Stimulated activated CD8-positive, alpha-beta memory T cell treated with anti-CD3 and anti-CD28 coated beads, Interleukin-2, amount 100 ng/mL, for 1 hour (primary cell): ENCODE measurements around the gene LYRM4.

Source experiments
- DNase-seq, 2 donors: peaks; one replicate each; pipeline ENCODE4 v3.0.0-alpha.2; 2020; ENCODE audit warnings: low read depth in 2 of 2

Gene LYRM4

DNA sequence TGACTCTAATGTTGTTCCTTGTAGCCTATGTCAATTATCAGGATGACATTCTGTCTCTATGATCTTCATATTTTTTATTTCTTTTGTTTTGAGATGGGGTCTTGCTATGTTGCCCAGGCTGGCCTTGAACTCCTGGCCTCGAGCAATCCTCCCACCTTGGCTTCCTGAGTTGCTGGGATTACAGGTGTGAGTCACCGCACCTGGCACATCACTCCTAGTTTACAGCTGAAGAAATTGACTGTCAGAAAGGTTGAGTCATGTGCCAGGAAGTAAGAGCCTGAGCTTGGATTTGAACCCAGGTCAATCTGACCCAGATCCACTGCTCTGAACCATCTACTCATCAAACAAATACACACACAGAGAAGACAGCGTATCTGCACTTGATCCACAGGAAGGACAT, 161.2 kb downstream of the LYRM4 start:
- DNase-seq, result no peak

DNA sequence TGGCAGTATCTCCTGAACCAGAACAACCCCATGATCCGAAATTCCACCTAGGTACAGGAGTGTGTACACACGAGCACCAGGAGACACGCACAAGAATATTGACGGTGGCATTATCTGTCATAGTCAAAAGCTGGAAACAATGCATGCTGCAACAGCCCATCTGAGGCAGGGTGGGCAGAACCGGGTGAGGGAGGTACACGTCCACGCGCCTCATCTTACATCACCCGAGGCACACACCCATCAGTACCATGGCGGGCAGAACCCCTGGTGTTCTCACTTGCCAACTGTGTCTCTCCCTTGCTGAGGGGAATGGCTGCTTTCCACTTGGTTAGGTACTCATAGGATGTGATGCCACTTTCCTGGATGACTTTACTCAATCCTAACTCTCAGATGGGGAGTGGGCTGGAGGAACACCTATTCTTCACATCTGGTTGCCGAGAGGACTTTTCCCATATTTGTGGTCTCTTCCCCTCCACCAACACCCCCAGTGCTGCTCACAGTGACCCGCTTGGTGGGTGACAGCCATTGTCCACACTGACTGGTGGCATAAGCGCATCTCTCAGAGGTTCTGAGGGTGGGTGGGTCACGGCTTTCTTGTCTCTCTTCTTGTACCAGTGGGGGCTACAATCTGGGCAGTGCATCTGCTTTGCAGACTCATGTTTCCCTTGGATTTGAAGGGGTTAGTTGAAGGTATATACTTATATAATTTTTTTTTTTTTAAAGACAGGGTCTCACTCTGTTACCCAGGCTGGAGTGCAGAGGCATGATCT, 162.1 kb downstream of the LYRM4 start:
- no peak for DNase-seq

DNA sequence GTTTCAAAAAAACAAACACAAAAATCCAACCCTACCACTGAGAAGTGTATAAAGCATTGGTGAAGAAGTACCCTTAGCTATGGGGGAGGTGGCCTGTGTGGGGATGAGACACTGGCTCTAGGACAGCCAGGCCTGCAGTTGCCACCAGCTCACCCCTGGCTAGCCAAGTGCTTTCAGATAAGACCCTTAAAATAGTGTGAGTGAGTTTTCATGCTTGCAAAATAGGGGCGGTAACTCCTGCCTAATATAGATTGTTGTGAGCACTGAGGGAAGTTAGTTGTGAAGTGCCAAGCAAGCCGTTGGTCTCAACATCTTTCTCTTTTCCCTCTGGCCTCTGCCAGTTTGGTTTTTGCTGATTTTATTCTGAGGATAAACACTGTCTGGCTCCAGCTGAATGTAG, 164.3 kb downstream of the LYRM4 start:
- DNase-seq, result no peak

DNA sequence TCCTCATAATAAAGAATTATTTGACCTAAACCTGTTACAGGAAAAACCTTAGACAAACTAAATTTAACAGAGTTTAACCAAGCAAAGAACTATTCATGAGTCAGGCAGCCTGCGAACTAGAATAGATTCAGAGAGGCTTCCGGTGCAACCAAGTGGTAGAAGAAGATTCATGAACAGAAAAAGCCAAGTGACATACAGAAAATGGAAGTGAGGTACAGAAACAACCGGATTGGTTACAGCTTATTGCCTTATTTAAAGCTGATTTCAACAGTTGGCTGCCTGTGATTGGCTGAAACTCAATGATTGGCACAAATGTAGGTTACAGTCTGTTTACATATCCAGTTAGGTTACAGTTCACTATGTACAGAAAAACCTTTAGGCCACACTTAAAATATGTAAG, 165.5 kb downstream of the LYRM4 start:
- DNase-seq, result no peak

DNA sequence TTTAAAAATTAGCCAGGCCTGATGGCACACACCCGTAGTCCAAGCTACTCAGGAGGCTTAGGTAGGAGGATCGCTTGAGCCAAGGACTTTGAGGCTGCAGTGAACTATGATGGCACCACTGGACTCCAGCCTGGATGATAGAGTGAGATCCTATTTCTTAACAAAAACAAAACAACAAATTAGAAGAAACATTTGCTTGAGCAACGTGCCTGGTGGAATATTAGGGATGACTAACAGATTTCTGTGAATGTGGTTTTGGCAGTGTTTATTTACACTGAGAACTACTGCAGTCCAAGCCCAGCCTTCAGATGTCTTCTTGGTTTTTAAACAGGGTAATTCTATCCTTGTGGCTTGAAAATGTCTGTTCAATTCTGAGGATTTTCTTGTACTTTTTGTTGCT, 166.4 kb downstream of the LYRM4 start:
- DNase-seq, result no peak

DNA sequence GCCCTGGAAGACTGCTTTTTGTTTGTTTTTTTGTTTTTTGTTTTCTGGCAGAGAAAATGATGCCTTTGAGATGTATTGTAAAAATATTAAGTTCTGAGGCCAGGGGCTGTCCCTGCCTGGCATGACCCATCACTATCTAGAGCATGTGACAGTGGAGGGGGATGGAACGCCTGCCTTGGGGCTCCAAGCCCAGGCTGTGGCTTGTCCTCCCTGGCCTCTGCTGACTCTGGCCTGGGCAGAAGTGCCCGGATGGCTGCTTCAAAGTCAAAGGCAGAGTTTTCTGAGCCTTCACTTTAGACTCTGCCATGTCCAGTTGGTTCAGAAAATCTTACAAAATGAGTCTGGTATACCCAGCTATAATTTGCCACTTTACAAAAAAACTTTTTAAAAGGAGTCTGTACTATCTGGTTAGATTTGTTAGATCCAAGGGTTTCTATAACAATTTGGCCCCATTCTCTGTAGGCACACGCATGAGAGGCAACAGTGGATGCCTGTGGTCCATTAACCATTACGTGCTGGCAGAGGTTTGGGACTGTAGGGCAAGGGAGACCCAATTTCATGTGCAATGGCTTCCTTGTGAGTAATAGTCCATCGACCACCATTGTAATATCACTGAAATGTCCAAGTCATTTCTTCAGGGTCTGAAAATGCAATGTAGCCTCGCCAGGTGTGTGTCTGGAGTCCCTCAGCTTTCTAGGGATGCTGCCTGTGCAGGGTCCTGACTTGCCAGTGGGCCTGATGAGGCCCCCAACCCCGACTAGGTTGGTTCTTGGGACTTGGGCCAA, 167.3 kb downstream of the LYRM4 start:
- no peak for DNase-seq

DNA sequence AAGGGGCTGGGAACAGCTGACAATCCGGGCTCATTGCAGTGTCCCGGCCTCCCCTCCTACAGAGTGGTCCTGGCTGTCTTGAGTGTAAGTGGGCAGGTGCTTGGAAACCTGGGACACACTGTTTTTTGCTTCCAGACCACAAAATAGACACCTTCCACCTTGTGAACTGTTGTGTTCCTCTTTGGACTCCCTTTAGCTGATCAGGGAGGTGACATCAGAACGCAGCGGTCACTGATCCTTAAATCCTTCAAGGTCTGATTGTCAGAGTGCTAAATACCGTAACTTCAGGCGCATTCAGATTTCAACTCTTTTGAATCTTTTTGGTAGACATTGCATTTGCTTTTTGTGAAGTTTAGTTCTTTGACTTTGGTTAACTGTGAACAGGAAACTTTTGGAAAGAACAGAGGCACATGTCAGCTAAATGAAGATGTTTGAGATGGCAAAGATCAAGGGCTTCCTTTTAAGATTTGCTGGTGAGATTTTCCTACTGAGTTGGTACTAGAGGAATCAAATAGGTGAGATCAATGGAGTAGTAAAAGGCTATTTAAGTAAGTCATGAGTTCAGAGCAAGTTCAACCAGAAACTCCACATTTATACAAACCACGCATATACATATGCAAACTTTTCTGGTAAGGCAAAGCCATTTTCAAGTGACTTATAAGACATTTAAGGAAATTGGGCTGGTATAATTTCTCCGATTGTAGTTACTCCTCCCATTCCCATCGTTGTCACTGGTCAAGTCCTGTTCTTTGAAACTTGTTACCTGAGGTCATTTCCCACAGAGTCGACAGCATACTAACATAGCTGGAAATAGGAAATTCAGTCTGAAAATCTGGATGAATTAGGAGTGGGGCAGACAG, 169.3 kb downstream of the LYRM4 start:
- DNase-seq, result no peak

DNA sequence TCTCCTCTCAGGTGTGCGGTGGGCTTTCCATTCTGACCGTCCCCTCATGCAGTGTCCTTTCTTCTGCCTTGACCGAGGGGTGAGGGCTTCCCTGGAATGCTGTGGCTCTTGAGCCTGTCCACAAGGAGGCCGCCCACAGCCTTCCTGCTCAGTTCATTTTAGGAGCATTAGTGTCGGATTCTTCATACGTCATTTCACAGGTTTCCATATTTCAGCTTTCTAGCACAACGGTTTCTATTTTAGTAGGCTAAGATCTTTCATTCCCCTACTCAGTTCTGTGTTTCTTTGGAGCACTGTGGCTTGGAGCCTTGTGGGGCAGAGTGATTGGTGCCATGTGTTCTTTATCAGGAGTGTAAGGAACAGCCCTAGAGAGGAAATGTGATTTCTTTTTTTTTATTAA, 170.1 kb downstream of the LYRM4 start:
- no peak for DNase-seq

DNA sequence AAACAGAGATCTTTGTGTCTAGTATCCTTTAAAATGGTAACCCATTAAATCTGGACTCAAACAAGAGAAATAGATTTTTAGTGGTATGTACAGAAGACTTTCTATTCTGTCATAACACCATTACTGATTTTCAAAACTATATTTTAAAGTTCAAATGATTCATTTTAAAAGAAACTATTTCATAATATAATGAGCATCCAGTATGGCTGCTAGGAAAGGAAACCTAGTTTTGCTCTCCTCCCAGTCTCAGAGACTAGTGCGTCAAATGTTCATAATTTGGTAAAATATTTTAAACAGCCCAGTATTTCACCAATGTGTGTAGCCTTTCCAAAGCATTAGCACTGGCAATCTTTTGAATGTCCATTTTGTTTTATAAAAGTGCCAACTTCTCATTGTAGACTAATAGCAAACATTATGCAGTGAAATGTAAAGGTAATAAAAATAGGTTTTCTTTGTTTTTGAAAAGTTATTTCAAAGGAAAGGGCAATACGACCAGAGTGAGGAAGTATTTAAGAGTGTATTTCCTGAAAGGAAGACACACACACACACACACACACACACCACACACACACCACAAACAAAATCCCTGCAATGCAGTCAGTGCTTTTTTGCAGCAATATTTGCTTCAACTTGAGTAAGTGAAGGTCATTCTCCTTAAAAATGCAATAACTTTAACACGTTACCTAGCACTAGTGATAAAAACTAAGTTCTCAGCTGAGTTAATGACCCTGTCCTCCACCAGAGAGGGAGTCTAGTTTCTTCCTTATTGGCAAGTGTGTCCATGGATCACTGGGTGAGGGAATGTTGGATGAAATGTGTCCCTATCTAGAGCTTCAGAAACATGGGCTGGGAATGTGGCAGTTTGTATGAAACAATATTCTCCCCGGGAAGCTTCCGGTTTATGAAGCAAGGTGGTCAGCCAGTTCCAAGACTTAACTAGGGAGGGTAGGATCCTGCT, 171.0 kb downstream of the LYRM4 start:
- DNase-seq, result no peak

DNA sequence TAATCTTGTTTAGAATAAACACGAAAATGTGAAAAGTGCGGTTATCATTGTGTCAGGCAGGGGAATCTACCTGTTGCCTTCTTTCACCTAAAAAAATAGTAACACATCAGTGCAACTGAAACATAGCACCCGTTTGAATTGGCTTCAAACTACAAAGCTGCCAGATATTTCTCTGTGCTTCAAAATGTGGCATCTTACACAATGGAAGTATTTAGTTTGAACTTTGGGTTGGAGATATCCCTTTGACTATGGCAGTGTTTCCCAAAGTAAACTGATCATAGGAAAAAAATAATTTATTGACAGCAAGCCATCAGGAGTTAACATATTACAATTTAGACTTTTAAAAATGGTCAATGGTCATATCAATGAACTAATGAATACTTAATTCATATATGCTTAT, 172.0 kb downstream of the LYRM4 start:
- DNase-seq, result no peak

DNA sequence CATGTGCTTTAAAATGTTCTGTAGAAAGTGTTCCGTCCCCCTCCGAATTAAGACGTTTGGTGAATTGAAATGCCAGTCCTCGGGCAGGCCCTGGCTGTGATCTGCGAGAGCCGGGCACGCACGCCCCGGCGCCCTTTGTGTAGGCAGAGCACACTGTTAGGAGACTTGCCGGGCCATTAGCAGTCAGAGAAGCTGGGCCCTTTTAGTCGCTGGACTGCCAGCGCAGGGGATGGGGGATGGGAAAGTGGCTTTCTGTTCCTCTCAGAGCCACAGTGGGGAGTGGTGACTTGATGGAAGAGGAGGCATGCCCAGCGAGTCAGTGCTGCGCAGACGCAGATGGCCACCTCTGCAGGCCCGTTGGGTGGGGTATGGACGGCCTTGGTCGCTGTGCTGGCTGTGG, 173.4 kb downstream of the LYRM4 start:
- no peak for DNase-seq

DNA sequence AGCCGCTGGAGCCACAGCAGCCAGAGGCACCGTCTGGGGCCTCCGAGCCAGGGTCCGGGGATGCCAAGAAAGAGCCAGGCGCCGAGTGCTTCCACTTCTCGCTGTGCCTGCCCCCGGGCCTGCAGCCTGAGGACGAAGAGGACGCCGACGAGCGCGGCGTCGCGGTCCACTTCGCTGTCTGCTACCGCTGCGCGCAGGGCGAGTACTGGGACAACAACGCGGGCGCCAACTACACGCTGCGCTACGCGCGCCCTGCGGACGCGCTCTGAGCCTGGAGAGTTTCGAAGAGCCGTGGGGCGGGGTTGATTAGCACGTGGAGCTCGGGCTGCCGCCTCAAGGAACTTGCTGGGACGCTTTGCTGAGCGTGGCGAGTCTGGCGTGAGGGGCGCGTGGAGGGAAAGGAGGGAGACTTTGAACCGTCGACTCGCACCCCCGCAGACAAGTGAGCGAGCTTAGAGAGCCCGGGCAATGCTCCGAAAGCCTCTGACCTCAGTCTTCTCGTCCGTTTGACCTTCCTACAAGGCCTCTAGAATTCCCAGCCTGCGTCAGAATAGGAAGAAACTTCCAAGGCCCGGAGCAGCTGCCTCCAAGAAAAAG, 174.4 kb downstream of the LYRM4 start:
- no peak for DNase-seq

DNA sequence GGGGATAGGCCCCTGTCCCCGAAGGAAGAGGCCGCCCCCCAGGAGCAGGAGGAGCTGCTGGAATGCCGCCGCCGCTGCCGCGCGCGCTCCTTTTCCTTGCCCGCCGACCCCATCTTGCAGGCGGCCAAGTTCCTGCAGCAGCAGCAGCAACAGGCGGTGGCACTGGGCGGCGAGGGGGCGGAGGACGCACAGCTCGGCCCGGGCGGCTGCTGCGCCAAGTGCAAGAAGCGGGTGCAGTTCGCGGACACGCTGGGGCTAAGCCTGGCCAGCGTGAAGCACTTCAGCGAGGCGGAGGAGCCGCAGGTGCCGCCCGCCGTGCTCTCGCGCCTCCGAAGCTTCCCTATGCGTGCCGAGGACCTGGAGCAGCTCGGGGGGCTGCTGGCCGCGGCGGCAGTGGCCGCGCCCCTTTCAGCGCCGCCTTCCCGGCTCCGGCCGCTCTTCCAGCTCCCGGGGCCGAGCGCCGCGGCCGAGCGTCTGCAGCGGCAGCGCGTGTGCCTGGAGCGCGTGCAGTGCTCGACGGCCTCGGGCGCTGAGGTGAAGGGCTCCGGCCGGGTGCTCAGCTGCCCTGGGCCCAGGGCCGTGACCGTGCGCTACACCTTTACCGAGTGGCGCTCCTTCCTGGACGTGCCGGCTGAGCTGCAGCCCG, 175.0 kb downstream of the LYRM4 start:
- DNase-seq, result no peak

DNA sequence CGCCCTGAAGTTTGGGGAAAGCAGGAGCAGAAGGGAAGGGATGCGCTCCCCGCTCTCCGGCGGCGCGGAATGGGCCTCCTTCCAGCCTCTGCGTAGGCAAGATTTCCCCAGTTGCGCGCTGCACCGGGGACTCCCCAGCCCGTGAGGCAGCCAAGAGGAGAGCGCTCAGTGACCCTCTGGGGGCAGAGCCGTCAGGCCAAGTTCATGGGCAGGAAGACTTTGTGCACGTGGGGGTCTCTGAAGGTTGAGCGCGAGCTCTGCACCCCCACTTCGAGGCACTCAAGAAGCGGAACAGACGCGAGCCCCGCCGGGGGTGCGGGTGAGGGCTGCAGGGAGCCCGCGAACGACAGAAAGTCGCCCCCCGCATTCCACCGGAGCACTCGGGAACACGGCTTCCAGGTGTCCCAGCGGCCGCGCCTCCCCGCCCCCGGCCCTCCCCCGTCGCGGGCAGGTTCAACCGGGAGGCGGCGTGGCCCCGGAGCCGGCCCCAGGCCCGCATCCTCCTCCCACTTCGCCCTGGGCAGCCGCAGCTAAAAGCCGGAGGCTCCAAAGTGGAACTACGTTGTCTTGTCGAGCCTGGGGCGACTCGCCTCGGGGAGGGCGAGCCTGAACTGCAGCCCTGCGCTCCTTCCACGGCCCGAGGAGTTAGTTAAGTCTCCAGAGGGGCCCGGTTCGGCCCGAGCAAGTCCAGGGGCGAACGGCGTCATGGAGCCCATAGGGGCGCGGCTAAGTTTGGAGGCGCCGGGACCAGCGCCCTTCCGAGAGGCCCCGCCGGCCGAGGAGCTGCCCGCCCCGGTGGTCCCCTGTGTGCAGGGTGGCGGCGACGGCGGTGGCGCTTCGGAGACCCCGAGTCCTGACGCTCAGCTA, 175.7 kb downstream of the LYRM4 start, which contains the start of gene PPP1R3G:
Gene PPP1R3G (plus strand): TSS at position 561 of the 867 bp plus-strand sequence. CDS start 145 bp downstream, at position 706.
- no peak for DNase-seq

DNA sequence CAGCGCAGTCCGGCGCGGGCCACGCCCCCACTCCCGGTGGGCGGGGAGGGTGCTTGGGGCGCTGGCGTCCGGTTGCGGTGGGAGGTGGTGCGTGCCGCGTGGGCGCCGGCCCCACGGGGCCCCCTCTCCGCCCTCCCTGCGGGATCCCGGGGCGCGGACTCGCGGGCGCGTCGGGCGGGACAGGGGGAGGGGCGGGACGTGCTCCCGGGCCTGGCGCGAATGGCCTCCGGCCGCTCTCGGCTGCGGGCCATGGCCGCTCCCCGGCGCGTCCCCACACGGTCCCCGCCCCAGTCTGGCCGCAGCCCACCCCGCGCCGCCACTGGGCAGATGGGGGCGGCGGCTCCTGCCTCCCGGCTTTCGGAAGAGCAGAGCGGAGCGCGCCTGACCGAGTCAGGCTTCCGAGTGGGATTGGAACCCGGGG, 176.4 kb downstream of the LYRM4 start:
- DNase-seq, result no peak

DNA sequence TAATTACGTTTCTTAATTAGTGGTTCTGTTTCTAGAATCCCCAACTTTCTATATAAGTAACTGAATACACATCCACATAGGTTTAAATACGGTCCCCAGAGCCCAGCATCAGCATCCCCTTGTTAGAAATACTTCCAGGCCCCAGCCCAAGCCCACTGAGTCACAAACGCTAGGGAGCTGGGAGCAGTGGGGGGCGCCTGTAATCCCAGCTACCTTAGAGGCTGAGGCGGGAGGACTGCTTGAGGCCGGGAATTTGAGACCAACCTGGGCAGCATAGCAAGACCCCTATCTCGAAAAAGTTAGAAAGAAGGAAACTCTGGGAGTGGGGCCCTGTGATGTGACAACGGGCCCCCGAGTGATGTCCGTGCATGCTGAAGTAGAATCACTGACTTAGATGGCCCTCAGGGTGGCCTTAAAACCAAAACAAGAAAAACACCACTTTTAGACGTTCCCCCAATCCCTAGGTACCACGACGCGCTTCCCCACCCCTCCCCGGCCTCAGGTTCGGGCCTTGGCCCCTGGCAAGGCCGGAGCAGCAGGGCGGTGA, 176.9 kb downstream of the LYRM4 start:
- no peak for DNase-seq

DNA sequence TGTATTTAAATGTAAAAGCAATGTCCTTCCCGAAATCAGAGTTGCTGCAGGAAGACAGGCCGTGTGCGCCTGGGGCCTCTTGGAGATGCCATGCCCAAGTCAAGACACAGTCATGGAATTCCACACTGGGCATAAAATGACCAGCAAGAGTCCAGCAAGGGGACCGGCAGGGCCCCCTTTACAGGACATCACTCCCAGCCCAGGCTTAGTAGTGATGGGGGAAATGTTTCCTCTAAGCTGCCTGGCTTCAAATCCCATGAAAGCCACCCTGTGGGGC, 177.5 kb downstream of the LYRM4 start:
- DNase-seq, result no peak

DNA sequence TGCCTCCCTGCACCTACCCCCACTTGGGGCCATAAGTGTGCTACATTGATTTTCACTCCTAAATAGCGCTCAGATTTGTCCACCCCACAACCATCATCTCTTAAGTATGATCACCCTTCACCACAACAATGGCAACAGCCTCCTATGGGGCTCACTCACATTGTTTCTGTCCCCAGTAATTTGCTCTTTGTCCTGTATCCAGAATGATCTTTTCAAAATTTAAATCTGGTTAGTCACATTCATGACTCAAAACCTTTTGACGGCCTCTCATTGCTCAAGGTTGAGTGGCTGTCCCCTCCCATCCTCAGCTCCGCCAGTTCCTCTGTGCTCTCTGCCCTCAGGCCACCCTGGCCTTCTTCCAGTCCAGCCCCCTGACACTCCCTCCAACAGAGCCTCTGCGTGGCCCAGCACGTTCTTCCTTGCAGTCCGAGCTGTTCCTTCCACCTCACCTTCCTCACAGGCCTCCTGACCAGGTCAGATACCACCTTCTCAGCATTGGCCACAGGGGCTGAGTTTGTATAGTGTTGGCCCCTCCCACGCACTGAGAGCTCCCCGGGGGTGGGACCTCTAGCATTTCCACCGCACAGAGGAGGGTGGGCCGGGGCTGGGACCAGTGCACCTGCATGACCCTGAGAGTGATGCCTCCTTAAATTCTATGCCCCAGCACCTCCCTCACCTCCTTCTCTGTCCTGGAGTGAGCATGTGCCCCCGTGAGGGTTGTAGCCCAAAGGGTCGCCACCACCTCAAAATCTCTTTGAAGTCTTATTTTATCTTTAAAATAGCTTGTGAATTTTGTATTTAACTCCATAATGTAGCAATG, 178.1 kb downstream of the LYRM4 start:
- DNase-seq, result no peak
